Glutamatergic neuron (in vitro differentiated cells): ENCODE data around the gene SLC30A3. TPM values are rescaled to one million over a fixed set of nuclear protein-coding genes. Genes with fewer than 3 reads are reported as not detected.

ENCODE experiments used
- DNase-seq: peaks from one replicate; pipeline ENCODE4 v3.0.0; 2022
- H3K27ac Mint-ChIP-seq: one replicate; pipeline ENCODE4 v1.8.0; 2020; ENCODE audit warnings: mild to moderate bottlenecking, mixed read lengths, inconsistent platforms; ENCODE audit not compliant: unreplicated experiment
- H3K27me3 Mint-ChIP-seq: one replicate; pipeline ENCODE4 v1.8.0; 2020; ENCODE audit warnings: mild to moderate bottlenecking, moderate library complexity, mixed read lengths, inconsistent platforms; ENCODE audit not compliant: unreplicated experiment
- H3K36me3 Mint-ChIP-seq: one replicate; pipeline ENCODE4 v1.8.0; 2020; ENCODE audit warnings: mild to moderate bottlenecking, mixed read lengths, inconsistent platforms; ENCODE audit not compliant: unreplicated experiment
- H3K4me1 Mint-ChIP-seq: one replicate; pipeline ENCODE4 v1.8.0; 2020; ENCODE audit warnings: mild to moderate bottlenecking, low read depth, mixed read lengths, inconsistent platforms; ENCODE audit not compliant: unreplicated experiment
- H3K4me3 Mint-ChIP-seq: one replicate; pipeline ENCODE4 v1.8.0; 2020; ENCODE audit warnings: mild to moderate bottlenecking, mixed read lengths, inconsistent platforms; ENCODE audit not compliant: unreplicated experiment
- H3K9me3 Mint-ChIP-seq: one replicate; pipeline ENCODE4 v1.8.0; 2020; ENCODE audit warnings: mild to moderate bottlenecking, moderate library complexity, mixed read lengths, inconsistent platforms; ENCODE audit not compliant: unreplicated experiment
- total RNA-seq: library from RNA; stranded (reverse); fragmentation: NEBNext Ultra II Directional; extraction: Animal tissue kit (Norgen Biotek cat#: 25700); gene quantifications from one replicate; pipeline ENCODE4 v1.2.1, GENCODE V29; 2021; ENCODE audit not compliant: unreplicated experiment
- TF ChIP-seq, protein P1 (sequence below): fragments of 200-600 bp; sonication (generic); IDR thresholded peaks from one replicate; pipeline ENCODE4 v1.5.0; 2021; ENCODE audit not compliant: partially characterized antibody, unreplicated experiment

Gene SLC30A3
- total RNA-seq, 1 donor from 2014 or later, result 1.3 TPM

- no peaks in the 10 kb centered on the region for H3K36me3 Mint-ChIP-seq
Measured at GRCh38 chr2:27296481-27296880, 33.6 kb upstream of the SLC30A3 start.

DNA sequence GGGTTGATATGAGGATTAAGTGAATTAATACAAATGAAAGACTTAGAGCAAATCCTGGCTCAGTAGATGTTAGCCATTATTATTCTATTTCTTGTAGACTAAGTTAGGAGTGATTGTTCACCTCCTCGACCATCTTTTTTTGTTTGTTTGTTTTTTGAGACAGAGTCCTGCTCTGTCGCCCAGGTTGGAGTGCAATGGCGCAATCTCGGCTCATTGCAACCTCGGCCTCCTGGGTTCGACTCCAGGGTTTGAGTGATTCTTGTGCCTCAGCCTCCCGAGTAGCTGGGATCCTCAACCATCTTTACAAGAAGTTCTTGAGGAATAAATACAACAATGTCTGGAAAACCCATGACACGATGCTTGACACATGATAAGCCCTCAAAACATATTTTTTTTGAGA is 32.1 kb upstream of the SLC30A3 start:
- Mint-ChIP-seq H3K4me1 (peaks cover 3% of the 10 kb centered on the region), H3K27ac (no peak overlapping the region), H3K36me3 (no peaks in the 10 kb centered on the region), H3K9me3 (peaks cover 7% of the 10 kb centered on the region), H3K4me3 (no peak overlapping the region), H3K27me3 (no peaks in the 10 kb centered on the region)
- no peak for DNase-seq
- TF ChIP-seq, protein P1, sequence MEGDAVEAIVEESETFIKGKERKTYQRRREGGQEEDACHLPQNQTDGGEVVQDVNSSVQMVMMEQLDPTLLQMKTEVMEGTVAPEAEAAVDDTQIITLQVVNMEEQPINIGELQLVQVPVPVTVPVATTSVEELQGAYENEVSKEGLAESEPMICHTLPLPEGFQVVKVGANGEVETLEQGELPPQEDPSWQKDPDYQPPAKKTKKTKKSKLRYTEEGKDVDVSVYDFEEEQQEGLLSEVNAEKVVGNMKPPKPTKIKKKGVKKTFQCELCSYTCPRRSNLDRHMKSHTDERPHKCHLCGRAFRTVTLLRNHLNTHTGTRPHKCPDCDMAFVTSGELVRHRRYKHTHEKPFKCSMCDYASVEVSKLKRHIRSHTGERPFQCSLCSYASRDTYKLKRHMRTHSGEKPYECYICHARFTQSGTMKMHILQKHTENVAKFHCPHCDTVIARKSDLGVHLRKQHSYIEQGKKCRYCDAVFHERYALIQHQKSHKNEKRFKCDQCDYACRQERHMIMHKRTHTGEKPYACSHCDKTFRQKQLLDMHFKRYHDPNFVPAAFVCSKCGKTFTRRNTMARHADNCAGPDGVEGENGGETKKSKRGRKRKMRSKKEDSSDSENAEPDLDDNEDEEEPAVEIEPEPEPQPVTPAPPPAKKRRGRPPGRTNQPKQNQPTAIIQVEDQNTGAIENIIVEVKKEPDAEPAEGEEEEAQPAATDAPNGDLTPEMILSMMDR, result no peak

More at GRCh38 chr2:27296481-27296880, 33.6 kb upstream of the SLC30A3 start:
- Mint-ChIP-seq H3K27ac (no peak overlapping the region), H3K4me1 (peaks cover 2% of the 10 kb centered on the region), H3K27me3 (no peaks in the 10 kb centered on the region), H3K4me3 (no peak overlapping the region), H3K9me3 (peaks cover 7% of the 10 kb centered on the region)
- DNase-seq, result no peak
- TF ChIP-seq, protein P1, result no peak

DNA sequence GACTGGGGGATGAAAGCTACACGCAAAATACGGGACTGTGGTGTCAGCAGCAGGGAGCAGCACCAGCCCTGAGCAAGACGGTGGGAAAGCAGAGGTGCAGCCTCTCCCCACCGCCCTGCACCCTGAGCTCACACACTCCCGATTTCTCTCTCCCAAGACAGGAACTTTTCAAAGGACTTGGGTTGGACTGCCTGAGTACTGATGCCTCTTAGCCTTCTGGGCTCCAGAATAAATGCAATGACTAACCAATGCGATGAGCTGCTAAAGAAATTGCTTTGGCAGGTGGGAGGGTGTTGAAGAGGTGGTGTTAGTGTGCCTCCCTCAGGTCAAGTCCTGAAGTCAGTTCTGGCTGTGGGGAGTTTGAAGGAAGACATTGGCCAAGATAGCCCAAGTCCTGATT is 29.0 kb upstream of the SLC30A3 start:
- Mint-ChIP-seq H3K27me3 (peaks cover 4% of the 10 kb centered on the region), H3K36me3 (no peaks in the 10 kb centered on the region), H3K9me3 (no peaks in the 10 kb centered on the region), H3K27ac (no peak overlapping the region), H3K4me3 (no peak overlapping the region), H3K4me1 (peaks cover 3% of the 10 kb centered on the region)
- TF ChIP-seq, protein P1, result no peak
- DNase-seq, result no peak

DNA sequence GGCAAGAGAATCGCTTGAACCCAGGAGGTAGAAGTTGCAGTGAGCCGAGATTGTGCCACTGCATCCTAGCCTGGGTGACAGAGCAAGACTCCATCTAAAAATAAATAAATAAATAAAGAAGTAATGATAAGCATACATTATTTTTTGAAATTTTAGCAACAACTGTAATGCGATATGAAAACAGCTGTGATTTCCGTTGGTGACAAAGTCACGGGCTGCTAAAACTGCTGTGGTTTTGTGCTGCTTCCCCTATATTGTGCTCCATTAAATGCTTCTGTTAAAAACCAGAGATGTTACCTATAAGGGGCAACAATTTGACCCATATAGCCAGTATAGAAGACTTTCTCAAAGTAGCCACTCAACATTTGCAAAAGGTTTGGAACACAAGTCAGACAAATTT is 27.7 kb upstream of the SLC30A3 start:
- H3K27ac Mint-ChIP-seq, result no peak overlapping the region
- peaks cover 3% of the 10 kb centered on the region for H3K4me1 Mint-ChIP-seq
- TF ChIP-seq, protein P1, result no peak

DNA sequence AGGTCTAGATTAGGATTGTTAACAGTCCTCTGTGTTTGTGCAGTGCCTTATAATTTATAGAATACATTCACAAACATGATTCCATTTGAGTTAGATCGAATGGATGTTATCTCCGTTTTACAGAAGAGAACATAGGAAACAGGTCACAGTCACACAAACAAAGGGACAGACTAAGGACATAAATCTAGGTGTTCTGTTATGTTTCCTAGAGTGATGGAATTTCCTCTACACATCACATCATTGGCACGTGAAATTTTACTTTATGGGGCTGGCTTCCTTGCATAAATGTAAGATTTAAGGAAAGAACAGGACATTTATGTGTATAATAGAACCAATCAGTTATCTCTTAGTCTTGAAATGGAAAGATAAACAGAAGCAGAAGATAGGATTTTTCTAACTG is 25.8 kb upstream of the SLC30A3 start:
- no peaks in the 10 kb centered on the region for H3K9me3 Mint-ChIP-seq
- no peaks in the 10 kb centered on the region for H3K36me3 Mint-ChIP-seq
- peaks cover 4% of the 10 kb centered on the region for H3K27me3 Mint-ChIP-seq
- no peak for DNase-seq
- no peak overlapping the region for H3K4me3 Mint-ChIP-seq
- peaks cover 3% of the 10 kb centered on the region for H3K4me1 Mint-ChIP-seq
- TF ChIP-seq, protein P1, result no peak
- H3K27ac Mint-ChIP-seq, result no peak overlapping the region

More for the DNA sequence above, 27.7 kb upstream of the SLC30A3 start:
- no peak for DNase-seq
- Mint-ChIP-seq H3K4me3 (no peak overlapping the region), H3K27me3 (peaks cover 4% of the 10 kb centered on the region), H3K9me3 (no peaks in the 10 kb centered on the region), H3K36me3 (no peaks in the 10 kb centered on the region)
